Inferior parietal cortex (tissue), 1 donor: ENCODE measurements around the gene PLAC1.

Experiments
- DNase-seq: peaks from one replicate; pipeline ENCODE4 v3.0.0-alpha.2; 2016; ENCODE audit errors: extremely low spot score

The PLAC1 gene

GRCh38 chrX:134670134-134670924, 12.1 kb upstream of the PLAC1 start:
- no peak for DNase-seq

- DNase-seq, result no peak
Measured at GRCh38 chrX:134669378-134670098, 11.3 kb upstream of the PLAC1 start.

- no peak for DNase-seq
Measured at GRCh38 chrX:134664202-134664601, 5.9 kb upstream of the PLAC1 start.

- no peak for DNase-seq
Measured at GRCh38 chrX:134661295-134661694, 3.0 kb upstream of the PLAC1 start.

- no peak for DNase-seq
Measured at GRCh38 chrX:134660627-134661026, 2.4 kb upstream of the PLAC1 start.

- no peak for DNase-seq
Measured at GRCh38 chrX:134659761-134660160, 1.5 kb upstream of the PLAC1 start.

GRCh38 chrX:134658760-134659023, 421 bp upstream of the PLAC1 start:
- DNase-seq, result no peak

GRCh38 chrX:134654398-134655012, 3.8 kb downstream of the PLAC1 start:
- no peak for DNase-seq

GRCh38 chrX:134653835-134654234, 4.4 kb downstream of the PLAC1 start:
- no peak for DNase-seq

- DNase-seq, result no peak
Measured at GRCh38 chrX:134650701-134651100, 7.6 kb downstream of the PLAC1 start.

GRCh38 chrX:134649770-134650169, 8.5 kb downstream of the PLAC1 start:
- DNase-seq, result no peak

- no peak for DNase-seq
Measured at GRCh38 chrX:134647477-134647877, 10.8 kb downstream of the PLAC1 start.

- no peak for DNase-seq
Measured at GRCh38 chrX:134646691-134647090, 11.6 kb downstream of the PLAC1 start.

GRCh38 chrX:134645936-134646543, 12.2 kb downstream of the PLAC1 start:
- no peak for DNase-seq

GRCh38 chrX:134642386-134642785, 15.9 kb downstream of the PLAC1 start:
- DNase-seq, result no peak

GRCh38 chrX:134641346-134641745, 16.9 kb downstream of the PLAC1 start:
- no peak for DNase-seq

- DNase-seq, result no peak
Measured at GRCh38 chrX:134640914-134641313, 17.4 kb downstream of the PLAC1 start.

- no peak for DNase-seq
Measured at GRCh38 chrX:134636851-134637250, 21.4 kb downstream of the PLAC1 start.

GRCh38 chrX:134634691-134635090, 23.6 kb downstream of the PLAC1 start:
- DNase-seq, result no peak

- no peak for DNase-seq
Measured at GRCh38 chrX:134633832-134634231, 24.4 kb downstream of the PLAC1 start.

- no peak for DNase-seq
Measured at GRCh38 chrX:134633394-134633793, 24.9 kb downstream of the PLAC1 start.

GRCh38 chrX:134632355-134632754, 25.9 kb downstream of the PLAC1 start:
- DNase-seq, result no peak
